Left kidney (tissue), 2 donors: ENCODE data around the gene PRR14. TPM values are rescaled to one million over a fixed set of nuclear protein-coding genes. Genes with fewer than 3 reads are reported as not detected.

Experiments
- DNase-seq: peaks from one replicate; pipeline ENCODE4 v3.0.0-alpha.2; 2013
- polyA plus RNA-seq: library from polyadenylated mRNA; unstranded; fragments of 120-200 nt; gene quantifications from one replicate; pipeline ENCODE4 v1.2.1, GENCODE V29; 2013; ENCODE audit not compliant: insufficient read length

The PRR14 gene
- polyA plus RNA-seq, 1 donor: 50.1 TPM

DNA sequence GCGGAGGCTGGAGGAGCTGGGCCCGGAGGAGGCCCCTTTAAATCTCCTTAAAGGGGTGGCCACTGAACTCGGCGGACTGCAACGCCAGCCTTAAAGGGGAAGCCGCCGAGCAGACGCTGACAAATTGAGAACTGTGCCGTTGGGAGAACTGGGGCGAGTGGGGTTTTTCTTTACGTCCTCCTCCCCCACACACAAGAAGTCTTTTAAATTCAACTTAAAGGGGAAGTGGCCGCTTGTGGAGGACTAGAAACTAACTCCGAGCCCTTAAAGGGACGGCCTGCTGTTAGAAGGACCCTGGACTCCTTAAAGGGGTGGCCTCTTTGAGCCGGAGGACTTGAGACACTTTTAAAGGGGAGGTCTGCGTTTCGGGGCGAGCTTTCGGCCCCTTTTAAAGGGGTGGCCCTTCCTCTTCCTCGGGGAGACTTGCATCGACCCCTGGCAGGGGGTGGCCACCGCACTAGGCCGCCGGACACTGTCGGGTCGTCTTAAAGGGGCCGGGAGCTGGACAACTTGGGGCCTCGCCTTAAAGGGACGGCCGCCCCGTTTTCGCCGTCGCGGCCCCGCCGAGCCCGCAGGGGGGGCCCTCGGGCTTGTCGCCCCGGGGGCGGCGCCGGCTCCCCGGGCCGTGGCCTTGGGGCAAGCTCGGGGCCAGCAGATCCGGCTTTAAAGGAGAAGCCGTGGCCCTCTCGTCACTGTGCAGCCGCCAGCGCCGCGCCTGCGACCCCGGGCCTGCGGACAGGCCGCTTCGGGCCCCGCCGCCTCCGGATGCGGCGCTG is 8.2 kb downstream of the PRR14 start:
- peak; percentile 97 for DNase-seq

- no peak for DNase-seq
Measured at GRCh38 chr16:30659507-30660423, 9.0 kb downstream of the PRR14 start.

- DNase-seq: no peak
Measured at GRCh38 chr16:30660424-30661261, 9.9 kb downstream of the PRR14 start.

DNA sequence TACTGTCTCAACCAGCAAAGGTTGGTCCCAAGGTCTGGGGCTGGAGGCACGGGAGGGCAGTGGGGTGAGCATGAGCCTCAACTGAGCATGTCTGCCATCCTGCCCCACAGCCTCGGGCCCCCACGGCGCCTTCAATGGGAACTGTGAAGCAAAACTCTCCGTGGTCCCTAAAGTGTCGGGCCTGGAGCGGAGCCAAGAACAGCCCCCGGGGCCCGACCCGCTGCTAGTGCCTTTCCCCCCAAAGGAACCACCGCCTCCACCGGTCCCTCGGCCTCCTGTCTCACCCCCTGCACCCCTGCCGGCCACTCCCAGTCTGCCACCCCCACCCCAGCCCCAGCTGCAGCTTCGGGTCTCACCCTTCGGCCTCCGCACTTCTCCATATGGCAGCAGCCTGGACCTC is 11.7 kb downstream of the PRR14 start:
- DNase-seq: no peak

DNA sequence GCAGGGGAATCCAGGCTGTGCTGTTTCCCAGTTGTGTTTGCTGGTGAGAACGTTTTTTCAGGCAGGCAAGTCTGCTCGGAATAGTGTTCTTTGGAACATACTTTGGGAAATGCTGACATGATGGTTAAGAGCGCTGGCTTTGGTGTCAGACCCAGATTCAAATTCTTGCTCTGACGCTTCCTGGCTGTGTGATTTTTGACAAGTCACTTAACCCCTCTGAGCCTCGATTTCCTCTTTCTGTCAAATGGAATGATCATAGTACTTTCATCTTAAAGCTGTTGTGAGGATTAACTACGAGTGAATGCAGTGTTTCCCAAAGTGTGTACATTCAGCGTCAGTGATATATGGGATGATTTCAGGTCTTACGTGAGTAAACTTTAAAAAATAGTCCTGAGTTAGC is 12.3 kb downstream of the PRR14 start:
- DNase-seq: no peak

GRCh38 chr16:30663820-30664219 is 13.1 kb downstream of the PRR14 start:
- DNase-seq: no peak

- DNase-seq: no peak
Measured at GRCh38 chr16:30664616-30665109, 13.9 kb downstream of the PRR14 start.

- DNase-seq: no peak
Measured at GRCh38 chr16:30665155-30665829, 14.5 kb downstream of the PRR14 start.

DNA sequence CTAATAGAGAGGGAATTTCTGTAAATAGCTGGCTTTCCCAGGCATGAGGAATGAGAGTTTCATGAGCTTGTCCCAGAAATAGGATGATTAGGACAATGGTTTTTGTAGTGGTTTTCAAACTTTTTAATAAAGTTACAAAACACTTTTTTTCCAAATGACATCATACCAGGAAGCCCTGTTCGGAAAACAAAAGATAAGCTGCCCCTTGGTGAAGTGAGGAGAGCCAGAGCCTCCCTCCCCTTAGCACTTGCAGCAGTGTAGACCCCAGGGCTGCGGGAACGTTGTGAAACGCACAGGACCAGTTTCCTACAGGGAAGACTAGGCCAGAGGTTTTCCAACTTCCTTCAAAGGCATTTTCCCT is 15.1 kb downstream of the PRR14 start:
- no peak for DNase-seq

DNA sequence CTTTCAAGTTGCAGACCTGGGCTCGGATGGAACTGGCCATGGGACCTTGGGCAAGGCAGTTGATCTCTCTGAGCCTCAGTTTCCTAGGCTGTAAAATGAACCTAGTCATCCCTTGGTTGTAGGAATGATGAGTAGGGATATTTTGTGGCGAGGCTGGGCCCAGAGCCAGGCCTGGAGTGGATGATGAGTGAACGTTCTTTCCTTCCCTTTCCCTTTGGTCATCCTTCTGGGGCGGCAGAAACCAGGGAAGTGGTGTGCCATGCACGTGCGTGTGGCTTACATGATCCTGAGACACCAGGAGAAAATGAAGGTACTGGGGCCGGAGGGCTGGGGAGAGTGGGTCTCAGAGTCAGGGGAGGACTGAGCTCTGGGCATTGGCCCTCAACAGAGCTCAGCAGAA is 15.9 kb downstream of the PRR14 start:
- DNase-seq: no peak

- no peak for DNase-seq
Measured at GRCh38 chr16:30667361-30667905, 16.7 kb downstream of the PRR14 start.

DNA sequence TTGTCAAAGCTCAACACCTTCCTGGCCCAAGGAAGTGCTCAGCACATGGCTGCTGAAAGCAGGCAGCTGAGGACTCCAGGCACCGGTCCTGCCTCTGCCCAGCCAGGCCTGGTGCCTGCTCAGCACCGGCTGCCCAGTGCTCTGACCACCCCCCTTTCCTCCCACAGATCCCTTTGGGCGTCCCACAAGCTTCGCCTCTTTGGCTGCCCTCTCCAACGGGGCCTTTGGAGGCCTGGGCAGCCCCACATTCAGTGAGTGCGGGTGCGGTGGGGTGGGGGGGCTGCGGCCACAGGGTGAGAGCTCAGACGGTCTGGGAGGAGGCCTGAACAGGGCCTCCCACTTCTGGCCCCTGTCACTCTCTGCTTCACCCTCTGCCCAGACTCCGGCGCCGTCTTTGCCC is 17.6 kb downstream of the PRR14 start:
- no peak for DNase-seq

DNA sequence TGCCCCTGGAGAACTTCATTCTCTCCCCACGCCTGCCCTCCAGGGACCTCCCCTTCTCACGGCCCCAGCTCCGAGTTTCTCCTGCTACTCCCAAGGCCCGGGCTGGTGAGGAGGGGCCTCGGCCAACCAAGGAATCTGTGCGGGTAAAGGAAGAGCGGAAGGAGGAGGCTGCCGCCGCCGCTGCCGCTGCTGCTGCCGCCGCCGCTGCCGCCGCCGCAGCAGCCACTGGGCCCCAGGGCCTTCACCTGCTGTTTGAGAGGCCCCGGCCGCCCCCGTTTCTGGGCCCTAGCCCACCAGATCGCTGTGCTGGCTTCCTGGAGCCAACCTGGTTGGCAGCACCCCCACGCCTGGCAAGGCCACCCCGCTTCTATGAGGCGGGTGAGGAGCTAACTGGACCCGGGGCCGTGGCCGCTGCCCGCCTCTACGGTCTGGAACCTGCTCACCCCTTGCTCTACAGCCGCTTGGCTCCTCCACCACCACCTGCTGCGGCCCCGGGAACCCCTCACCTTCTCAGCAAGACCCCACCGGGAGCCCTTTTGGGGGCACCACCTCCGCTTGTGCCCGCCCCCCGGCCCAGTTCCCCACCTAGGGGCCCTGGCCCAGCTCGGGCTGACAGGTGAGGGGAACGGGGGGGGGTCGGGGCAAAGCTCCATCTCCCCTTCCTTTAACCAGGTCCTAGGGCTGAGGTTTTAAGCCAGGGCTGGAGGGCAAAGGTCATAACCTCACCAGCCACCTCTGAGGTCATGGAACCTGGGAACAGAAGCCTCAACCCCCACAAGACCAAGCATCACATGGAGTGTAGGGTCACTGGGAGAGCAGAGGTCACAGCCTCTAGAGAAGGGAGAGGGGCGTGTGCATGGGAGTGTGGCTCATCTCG is 18.5 kb downstream of the PRR14 start:
- DNase-seq: no peak

DNA sequence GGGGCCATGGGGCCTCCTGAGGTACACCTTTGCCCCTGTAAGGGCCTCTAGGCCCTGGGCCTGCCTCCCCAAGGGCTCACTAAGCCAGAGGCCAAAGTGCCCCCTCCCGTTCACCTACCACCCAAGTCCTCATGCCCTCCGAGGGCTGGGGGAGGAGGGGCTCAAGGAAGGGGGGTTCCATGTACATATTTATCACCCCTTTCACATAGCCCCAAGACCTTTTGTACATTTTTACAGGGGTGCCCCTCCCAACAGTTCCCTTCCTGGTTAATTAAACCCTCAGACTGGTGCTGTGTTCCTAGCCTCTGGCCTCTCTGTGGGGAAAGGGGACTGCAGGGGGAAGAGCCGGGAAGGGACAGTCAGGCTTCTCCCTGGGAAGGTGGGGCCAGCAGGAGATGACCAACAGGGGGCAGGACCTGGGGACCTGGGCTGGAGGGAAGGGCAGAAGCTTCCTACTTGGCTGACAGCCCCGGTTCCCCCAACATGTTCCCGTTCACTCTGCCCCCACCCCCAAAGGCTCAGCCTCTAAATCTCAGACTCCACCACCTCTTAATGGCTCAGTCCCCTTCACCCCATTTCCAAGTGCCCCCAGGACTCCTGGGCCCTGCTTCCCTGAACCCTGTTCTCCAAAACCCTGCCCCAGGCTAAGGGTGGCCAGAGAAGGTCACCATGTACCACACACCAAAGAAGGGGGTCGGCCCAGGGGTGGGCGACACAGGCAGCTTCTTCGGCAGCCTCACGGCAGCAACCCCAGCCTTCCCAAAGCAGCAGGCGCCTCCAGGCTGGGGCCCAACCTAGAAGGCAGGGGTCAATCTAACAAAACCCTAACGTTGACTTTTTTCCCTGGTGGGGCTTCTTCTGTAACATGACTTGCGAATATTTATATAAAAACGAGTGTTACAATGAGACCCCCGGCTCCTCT is 19.4 kb downstream of the PRR14 start:
- no peak for DNase-seq

DNA sequence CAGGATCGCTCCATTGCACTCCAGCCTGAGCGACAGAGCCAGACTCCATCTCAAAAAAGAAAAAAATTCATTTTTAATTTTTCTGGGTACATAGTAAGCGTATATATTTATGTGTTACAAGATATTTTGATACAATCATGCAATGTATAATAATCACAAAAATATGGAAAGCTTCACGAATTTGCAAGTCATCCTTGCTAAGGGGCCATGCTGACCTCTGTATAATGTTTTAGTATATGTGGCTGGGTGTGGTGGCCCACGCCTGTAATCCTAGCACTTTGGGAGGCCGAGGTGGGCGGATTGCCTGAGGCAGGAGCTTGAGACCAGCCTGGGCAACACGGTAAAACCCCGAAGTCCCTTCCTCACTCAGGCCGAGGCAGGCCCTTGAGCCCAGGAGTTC is 24.4 kb downstream of the PRR14 start:
- no peak for DNase-seq

GRCh38 chr16:30677931-30678585 is 27.3 kb downstream of the PRR14 start:
- no peak for DNase-seq

GRCh38 chr16:30678586-30678970 is 27.8 kb downstream of the PRR14 start:
- DNase-seq: no peak

DNA sequence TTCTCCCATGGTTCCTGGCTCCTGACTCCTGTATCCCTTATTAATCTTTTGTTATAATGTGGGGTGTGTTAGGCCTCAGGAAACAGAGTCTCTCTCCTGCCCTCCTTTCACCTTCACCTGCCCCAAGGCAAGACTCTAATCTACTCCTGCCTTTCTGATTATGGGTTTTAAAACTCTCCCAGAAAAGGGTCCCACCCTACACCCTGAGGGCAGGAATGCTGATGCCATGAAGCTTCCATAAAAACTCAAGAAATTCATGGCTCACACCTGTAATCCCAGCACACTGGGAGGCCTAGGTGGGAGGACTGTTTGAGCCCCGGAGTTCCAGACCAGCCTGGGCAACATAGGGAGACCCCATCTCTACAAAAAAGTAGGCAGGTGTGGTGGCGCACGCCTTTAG is 29.6 kb downstream of the PRR14 start:
- DNase-seq: no peak

DNA sequence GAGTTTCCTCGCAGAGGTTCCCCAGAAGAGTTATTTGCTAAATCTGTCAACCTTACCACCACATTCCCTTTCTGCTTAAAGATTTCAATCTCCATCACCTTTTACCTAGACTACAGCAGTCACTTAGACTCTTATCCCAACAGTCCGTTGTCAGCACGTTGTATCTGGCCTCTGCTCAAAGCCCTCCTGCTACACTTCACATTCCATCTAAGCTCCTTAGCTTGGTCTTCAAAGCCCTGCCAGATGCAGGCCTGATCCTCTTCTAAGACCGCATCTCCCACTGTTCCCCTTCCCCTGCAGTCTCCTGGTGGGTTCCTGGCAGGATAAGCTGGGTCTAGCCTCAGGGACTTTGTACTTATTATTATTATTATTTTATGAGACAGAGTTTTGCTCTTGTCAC is 37.9 kb downstream of the PRR14 start:
- no peak for DNase-seq
